Motor neuron (in vitro differentiated cells): Measurements from ENCODE around the gene TM7SF2. TPM values are rescaled to one million over a fixed set of nuclear protein-coding genes. Genes with fewer than 3 reads are reported as not detected.
"Not testable (repeated sequence)": the region's sequence is repeated elsewhere in the genome, so short reads cannot be mapped to it uniquely, and the experiment has no call there.

Source experiments
- ATAC-seq, 8 experiments: fragments of 200-7000 bp; cut with Tn5 transposase; replicated peaks in 6 of 8; 2 replicates each; pipeline ENCODE4 v1.8.0; 2021; ENCODE audit warnings: mild to moderate bottlenecking in 8 of 8, moderate library complexity in 8 of 8
- H3K27ac ChIP-seq, 2 donors: fragments of 250-450 bp; sonication (Bioruptor Pico); 2 replicates each; pipeline ENCODE4 v1.9.0; 2021; ENCODE audit warnings: antibody characterized with exemption in 2 of 2, mild to moderate bottlenecking in 2 of 2, moderate library complexity in 1 of 2
- H3K4me1 ChIP-seq, 2 donors: fragments of 250-450 bp; sonication (Bioruptor Pico); replicated peaks in 1 of 2; 2 replicates each; pipeline ENCODE4 v1.6.1; 2021; ENCODE audit warnings: antibody characterized with exemption in 2 of 2, mild to moderate bottlenecking in 2 of 2, moderate library complexity in 1 of 2
- H3K4me3 ChIP-seq, 5 donors: fragments of 250-450 bp; sonication (Bioruptor Pico); 2 replicates each; pipeline ENCODE4 v1.9.0; 2021; ENCODE audit warnings: antibody characterized with exemption in 5 of 5, mild to moderate bottlenecking in 5 of 5, moderate library complexity in 4 of 5
- WGBS, 10 experiments: fragments of 450-650 bp; shearing (Covaris generic); methylation state at CpG; one replicate each; pipeline ENCODE4 v1.0.0; 2022; 5-methylcytosine and 5-hydroxymethylcytosine counted together
- in situ Hi-C, 9 experiments: fragments of 400-800 bp; cut with MboI; loops; one replicate each; pipeline ENCODE4 v1.15.0; 2021; ENCODE audit warnings: low sequenced_read_pairs in 9 of 9, low pct_unique_long_range_greater_than_20kb in 2 of 9; ENCODE audit not compliant: unreplicated experiment in 9 of 9
- total RNA-seq, 8 experiments: library from RNA; unstranded; fragments of 300-600 nt; gene quantifications; 2 replicates each; pipeline versions ENCODE4 v1.2.3 to v1.2.4, GENCODE V29; 2022

The TM7SF2 gene
- total RNA-seq, 8 experiments from 2014 or later: 31.4 to 86.3 (median 45.9) TPM

DNA sequence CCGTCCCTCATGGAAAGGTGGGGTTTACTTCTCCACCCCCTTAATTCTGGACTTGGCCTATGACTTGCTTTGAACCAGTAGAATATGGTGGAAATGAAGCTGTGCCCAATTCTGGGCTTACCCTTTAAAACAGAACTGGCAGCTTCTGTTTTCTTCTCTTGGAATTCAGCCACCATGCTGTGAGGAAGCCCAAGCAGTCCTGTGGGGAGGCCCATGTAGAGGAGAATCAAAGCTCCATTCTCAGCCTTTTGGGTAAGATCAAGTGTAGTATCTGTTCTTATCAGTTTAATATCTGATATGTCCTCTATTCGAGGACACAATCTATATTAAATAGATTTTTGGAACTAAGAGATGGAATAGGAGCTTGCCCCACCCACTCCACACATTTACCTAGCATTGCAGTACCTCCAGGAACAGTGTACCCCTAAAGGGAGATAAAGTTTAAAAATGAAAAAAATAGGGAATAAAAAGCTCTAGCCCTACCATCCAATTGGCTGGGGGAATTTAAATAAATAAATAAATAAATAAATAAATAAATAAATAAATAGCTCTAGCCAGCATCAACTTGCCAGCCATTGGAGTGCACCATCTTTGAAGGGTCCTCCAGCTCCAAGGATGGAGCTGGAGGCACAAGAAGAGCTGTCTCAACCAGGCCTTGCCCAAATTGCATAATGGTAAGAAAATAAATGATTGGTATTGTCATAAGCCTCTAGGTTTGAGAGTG, 35.8 kb downstream of the TM7SF2 start:
- 14 to 100% (median 50%) methylated on average over 1 to 2 of the region's 2 CpGs; no CpG with 5 or more reads in 2 of the 10 experiments for WGBS, 10 experiments
- Histone ChIP-seq H3K4me1 (peaks cover 10 to 16% of the 10 kb centered on the region in 2 donors), H3K4me3 (no peak overlapping the region), H3K27ac (no peak overlapping the region)
- in situ Hi-C loops: no loop called here
- ATAC-seq: no peak

DNA sequence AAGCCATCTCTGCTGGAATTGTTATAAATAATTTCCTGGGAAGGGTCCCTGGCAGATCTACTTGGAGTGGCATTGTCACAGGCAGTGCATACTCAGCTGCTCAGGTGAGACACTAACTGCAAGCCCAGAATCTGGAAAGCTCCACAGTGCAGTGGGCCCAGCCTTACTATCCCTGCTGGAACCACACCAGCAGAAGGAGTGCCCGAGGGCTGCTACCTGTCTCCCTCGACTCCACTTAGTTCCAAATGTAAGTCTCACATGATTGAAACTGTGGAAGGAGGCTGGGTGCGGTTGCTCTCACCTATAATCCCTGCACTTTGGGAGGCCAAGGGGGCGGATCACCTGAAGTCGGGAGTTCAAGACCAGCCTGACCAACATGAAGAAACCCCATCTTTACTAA, 37.0 kb downstream of the TM7SF2 start:
- no peak for ATAC-seq
- 90 to 100% (median 98%) methylated on average over 1 to 4 of the region's 5 CpGs; no CpG with 5 or more reads in 6 of the 10 experiments for WGBS, 10 experiments
- in situ Hi-C loops: no loop called here
- no peak overlapping the region for H3K27ac ChIP-seq
- H3K4me3 ChIP-seq: no peak overlapping the region
- H3K4me1 ChIP-seq: peaks cover 10 to 16% of the 10 kb centered on the region in 2 donors

DNA sequence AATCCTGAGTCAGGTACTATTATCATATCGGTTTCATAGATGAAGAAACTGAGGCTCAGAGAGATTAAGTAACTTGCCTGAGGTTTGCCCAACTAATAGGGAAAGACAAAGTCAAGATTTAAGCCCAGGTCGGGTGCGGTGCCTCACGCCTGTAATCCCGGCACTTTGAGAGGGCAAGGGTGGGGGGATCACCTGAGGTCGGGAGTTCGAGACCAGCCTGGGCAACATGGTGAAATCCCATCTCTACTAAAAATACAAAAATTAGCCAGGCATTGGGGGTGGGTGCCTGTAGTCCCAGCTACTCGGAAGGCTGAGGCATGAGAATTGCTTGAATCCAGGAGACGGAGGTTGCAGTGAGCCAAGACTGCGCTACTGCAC, 38.4 kb downstream of the TM7SF2 start:
- WGBS, 10 experiments: 50 to 100% (median 86%) methylated on average over 1 to 7 of the region's 10 CpGs
- H3K4me3 ChIP-seq, ATAC-seq, in situ Hi-C loops: not testable (repeated sequence)
- H3K4me1 ChIP-seq: peaks cover 10 to 16% of the 10 kb centered on the region in 2 donors
- peak overlapping the region in 1 of 2 donors; percentile 40 for H3K27ac ChIP-seq

DNA sequence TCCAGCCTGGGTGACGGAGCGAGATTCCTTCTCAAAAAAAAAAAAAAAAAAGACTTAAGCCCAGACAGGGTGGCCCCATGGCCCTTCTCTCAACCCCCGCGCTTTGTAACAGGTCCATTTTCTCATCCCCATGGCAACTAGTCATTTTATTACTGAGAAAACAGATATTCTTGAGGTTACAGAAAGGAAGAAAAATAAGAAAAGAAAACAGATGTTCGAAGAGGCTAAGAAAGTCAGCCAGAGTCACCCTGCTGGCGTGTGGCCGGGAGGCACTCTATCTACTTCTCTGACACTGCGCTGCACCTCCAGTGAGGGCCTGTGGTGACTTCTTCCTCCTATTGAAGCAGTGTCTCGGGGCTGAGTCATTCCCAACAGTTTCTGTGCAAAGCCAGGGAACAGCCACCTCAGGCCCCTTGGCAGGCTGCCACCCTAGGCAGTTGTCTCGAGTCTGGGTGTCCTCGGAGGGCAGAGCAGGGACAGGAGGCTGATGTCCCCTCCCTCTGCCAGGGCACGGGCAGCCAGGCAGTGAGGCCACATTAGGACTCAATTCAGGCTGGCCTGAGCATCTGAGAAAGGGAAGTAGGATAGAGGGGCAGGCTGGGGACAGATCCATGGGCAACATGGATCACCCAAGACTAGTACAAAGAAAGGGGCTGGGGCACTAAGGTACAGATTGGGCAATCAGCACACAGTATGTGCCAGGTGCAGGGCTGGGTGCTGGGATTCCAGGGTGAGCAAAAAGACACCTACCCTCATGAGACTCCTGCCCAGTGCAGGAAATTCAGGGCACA, 39.0 kb downstream of the TM7SF2 start:
- WGBS, 10 experiments: 0 to 48% (median 18%) methylated on average over 1 to 8 of the region's 12 CpGs; no CpG with 5 or more reads in 2 of the 10 experiments
- in situ Hi-C loops: no loop called here
- Histone ChIP-seq H3K27ac (peak overlapping the region; percentile 40 to 68), H3K4me3 (no peak overlapping the region), H3K4me1 (peaks cover 10 to 16% of the 10 kb centered on the region in 2 donors)
- peak; percentile 74 to 99 (median 98) for ATAC-seq

DNA sequence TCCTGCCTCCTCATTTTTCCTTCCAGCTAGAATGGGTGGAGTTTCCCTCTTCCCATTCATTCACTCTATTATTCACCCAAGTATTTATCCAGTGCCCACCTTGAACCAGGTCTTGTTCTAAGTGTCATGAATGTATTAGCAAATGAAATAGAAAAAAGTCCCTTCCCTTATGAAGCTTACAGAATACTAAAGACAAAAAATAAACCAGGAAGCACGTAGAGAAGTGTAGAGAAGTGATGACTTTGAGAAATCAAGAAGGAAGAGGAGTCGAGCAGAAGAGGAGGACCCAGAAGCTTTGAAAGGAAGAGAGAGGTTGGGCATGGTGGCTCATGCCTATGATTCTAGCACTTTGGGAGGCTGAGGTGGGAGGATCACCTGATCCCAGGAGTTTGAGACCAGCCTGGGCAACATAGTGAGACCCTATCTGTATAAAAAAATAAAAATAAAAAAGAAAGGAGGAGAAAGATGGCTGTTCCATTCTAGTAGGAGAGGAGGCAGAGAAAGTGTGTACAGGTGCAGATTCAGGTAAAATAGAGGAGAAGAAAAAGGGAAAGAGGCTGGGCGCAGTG, 39.7 kb downstream of the TM7SF2 start:
- Histone ChIP-seq H3K4me3 (no peak overlapping the region), H3K4me1 (peaks cover 10 to 16% of the 10 kb centered on the region in 2 donors), H3K27ac (no peak overlapping the region)
- ATAC-seq: no peak
- in situ Hi-C loops: no loop called here
- WGBS, 10 experiments: 43 to 100% (median 79%) methylated on average over 2 to 3 of the region's 3 CpGs; no CpG with 5 or more reads in 1 of the 10 experiments

DNA sequence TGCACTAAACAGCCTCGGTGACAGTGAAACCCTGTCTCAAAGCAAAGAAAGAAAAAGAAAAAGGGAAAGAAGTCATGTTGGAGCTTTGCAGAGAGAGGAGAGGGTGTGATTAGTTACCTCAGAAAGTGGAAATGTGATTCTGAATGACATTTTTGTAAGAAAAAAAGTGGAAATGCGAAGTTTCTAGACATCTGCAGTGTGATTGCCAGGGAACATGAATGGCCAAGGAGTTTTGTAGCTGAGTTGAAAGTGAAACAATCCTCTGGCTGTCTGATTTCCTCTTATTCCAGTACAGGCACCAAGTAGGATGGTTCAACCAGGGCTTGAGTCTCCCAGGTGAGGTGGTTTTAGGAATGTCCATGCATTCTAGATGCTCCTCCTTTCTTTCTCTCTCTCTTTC, 40.5 kb downstream of the TM7SF2 start:
- Histone ChIP-seq H3K4me1 (peaks cover 10 to 16% of the 10 kb centered on the region in 2 donors), H3K27ac (no peak overlapping the region), H3K4me3 (no peak overlapping the region)
- no peak for ATAC-seq
- WGBS, 10 experiments: 0 to 100% (median 72%) methylated on average over 1 to 2 of the region's 2 CpGs; no CpG with 5 or more reads in 3 of the 10 experiments
- in situ Hi-C loops: no loop called here

DNA sequence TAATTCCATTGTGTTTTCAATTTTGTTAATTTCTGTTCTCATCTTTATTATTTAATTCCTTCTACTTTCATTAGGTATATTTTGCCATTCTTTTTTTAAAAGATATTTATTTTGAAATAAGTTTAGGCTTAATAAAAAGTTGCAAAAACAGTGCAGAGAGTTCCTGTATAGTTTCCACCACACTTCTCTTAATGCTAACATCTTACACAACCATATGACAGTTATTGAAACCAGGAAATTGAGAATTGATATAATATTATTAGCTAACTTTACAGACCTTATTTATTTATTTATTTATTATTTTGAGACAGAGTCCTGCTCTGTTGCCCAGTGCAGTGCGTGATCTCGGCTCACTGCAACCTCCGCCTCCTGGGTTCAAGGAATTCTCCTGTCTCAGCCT, 44.6 kb downstream of the TM7SF2 start:
- ATAC-seq: no peak
- 90% methylated on average over 3 of the region's 3 CpGs; no CpG with 5 or more reads in 9 of the 10 experiments for WGBS, 10 experiments
- in situ Hi-C loops: no loop called here
- H3K4me3 ChIP-seq: no peak overlapping the region
- no peak overlapping the region for H3K27ac ChIP-seq
- peaks cover 0 to 2% of the 10 kb centered on the region in 2 donors for H3K4me1 ChIP-seq

DNA sequence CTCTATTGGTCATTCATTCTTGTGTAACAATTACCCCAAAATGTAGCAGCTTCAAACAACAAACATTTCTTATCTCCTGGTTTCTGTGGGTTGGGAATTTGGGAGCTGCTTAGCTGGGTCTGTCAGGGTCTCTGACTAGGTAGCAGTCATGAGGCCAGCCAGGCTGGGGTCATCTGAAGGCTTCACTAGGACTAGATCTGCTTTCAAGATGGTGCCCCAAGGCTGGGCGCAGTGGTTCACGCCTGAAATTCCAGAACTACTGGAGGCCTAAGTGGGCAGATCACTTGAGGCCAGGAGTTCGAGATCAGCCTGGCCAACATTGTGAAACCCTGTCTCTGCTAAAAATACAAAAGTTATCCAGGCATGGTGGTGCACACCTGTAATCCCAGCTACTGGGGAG, 45.3 kb downstream of the TM7SF2 start:
- Histone ChIP-seq H3K4me3 (no peak overlapping the region), H3K4me1 (no peaks in the 10 kb centered on the region), H3K27ac (no peak overlapping the region)
- in situ Hi-C loops: no loop called here
- WGBS, 10 experiments: 67 to 100% (median 83%) methylated on average over 1 to 2 of the region's 3 CpGs; no CpG with 5 or more reads in 4 of the 10 experiments
- no peak for ATAC-seq

DNA sequence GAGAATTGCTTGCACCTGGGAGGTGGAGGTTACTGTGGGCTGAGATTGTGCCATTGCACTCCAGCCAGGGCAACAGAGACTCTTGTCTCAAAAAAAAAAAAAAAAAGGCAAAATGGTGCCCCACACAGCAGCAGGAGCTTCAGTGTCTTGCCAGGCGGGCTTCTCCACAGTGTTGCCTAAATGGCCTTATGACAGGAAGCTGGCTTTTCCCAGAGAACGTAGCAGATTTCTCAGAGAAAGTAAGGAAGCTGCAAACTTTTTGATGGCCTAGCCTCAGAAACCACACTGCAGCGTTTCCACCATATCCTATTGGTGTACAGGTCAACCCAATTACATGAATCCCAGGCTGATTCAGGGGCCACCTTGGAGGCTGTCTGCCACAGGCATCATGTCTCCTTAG, 45.7 kb downstream of the TM7SF2 start:
- 50 to 100% (median 80%) methylated on average over 1 to 3 of the region's 3 CpGs; no CpG with 5 or more reads in 5 of the 10 experiments for WGBS, 10 experiments
- no peak overlapping the region for H3K27ac ChIP-seq
- H3K4me3 ChIP-seq: no peak overlapping the region
- no peaks in the 10 kb centered on the region for H3K4me1 ChIP-seq
- ATAC-seq: no peak
- in situ Hi-C loops: no loop called here

DNA sequence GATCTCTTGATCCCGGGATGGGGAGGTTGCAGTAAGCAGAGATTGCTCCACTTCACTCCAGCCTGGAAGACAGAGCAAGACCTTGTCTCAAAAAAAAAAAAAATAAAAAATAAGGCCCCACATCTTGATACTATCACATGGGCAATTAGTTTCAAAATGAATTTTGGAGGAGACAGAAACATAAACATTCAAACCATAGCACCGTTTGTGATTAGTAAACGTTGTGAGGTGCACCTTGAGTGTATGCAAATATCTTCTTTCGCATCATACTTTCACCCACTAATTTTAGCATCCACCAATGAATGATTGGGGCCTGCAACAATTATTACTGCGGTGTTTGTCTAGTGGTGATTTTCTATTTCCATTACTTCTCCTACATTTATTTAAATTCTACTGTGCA, 47.3 kb downstream of the TM7SF2 start:
- in situ Hi-C loops: no loop called here
- no peaks in the 10 kb centered on the region for H3K4me1 ChIP-seq
- H3K27ac ChIP-seq: no peak overlapping the region
- no peak overlapping the region for H3K4me3 ChIP-seq
- WGBS, 10 experiments: 56 to 94% (median 78%) methylated on average over 1 to 5 of the region's 5 CpGs; no CpG with 5 or more reads in 1 of the 10 experiments
- no peak for ATAC-seq

DNA sequence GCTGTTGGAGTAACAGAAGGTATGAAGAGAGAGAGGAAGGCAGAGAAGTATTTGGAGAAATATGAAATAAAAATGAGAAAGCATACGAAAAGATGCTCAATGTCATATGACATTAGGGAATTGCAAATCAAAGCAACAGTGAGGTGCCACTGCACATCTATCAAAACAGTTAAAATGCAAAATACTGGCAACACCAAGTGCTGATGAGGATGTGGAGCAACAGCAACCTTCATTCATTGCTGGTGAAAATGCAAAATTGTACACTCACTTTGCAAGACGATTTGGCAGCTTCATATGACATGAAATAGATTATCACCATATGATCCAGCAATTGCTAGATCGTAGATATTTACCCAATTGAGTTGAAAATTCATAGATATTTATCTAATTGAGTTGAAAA, 49.0 kb downstream of the TM7SF2 start:
- 12 to 85% (median 54%) methylated on average over 1 to 3 of the region's 3 CpGs for WGBS, 10 experiments
- no peaks in the 10 kb centered on the region for H3K4me1 ChIP-seq
- no peak overlapping the region for H3K27ac ChIP-seq
- in situ Hi-C loops: no loop called here
- ATAC-seq: no peak
- no peak overlapping the region for H3K4me3 ChIP-seq

DNA sequence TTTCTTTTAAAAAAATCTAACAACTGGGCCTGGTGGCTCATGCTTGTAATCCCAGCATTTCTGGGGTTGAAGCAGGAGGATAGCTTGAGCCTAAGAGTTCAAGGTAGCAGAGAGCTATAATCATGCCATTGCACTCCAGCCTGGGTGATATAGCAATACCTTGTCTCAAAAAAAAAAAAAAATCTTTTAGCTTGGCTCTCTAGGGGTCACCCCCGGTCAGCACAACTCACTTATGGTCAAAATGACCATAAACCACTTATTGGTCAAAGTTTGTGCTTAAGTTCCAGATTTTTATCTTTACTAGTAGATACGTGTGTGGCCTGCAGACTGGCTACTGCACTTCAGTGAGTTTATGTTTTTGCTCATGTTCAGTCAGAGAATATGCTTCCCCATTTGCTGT, 52.0 kb downstream of the TM7SF2 start:
- 0 to 100% (median 71%) methylated on average over 1 to 2 of the region's 2 CpGs; no CpG with 5 or more reads in 3 of the 10 experiments for WGBS, 10 experiments
- in situ Hi-C loops: no loop called here
- no peaks in the 10 kb centered on the region for H3K4me1 ChIP-seq
- H3K4me3 ChIP-seq: no peak overlapping the region
- ATAC-seq: no peak
- H3K27ac ChIP-seq: no peak overlapping the region
